ENCODE data around the gene TRAP1.
A peak's percentile ranks its signal among the peaks of the same experiment; 100 is the strongest.

Gene TRAP1

GRCh38 chr16:3646348-3646920 lies 70.9 kb downstream of the TRAP1 start:
- no peak for DNase-seq

- no peak for DNase-seq
Observed at GRCh38 chr16:3645504-3646347, 71.6 kb downstream of the TRAP1 start.

- no peak for DNase-seq
Observed at GRCh38 chr16:3645108-3645503, 72.2 kb downstream of the TRAP1 start.

GRCh38 chr16:3643095-3643730 lies 74.1 kb downstream of the TRAP1 start:
- peak in 1 of 2 donors; percentile 36 for DNase-seq

DNA sequence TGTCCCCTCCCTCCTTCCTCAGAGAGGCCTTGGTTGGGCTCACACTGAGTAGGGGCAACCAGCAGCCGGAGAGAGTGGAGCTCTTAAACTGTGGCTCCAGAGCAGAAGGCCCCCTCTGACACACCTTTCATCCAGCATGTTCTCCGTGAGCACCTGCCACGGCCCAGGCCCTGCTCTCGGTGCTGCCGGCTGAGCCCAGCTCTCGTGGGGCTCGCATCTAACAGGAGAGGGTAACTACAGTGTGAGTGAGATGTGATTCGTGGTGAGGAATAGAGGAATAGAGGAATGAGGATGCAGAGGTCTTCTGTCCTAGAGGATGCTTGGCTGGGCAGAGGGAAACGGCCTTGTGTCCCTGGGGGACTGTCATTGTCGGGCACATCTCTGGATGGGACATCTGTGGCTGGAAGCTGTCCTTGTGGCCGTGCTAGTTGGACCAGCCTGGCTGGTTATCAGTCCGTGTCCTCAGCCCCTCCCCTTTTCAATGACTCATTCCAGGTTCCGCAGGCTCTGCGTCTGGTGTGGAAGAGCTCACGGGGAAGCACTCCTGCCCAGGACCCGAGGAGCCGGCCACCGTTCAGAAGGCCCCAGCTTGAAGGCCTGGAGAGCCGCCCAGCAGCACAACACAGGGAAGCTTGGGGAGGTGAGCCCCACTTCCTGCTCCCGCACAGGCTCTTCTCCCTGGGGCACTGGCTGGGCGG lies 74.8 kb downstream of the TRAP1 start:
- no peak for DNase-seq

GRCh38 chr16:3641801-3642396 lies 75.4 kb downstream of the TRAP1 start:
- DNase-seq, result no peak

DNA sequence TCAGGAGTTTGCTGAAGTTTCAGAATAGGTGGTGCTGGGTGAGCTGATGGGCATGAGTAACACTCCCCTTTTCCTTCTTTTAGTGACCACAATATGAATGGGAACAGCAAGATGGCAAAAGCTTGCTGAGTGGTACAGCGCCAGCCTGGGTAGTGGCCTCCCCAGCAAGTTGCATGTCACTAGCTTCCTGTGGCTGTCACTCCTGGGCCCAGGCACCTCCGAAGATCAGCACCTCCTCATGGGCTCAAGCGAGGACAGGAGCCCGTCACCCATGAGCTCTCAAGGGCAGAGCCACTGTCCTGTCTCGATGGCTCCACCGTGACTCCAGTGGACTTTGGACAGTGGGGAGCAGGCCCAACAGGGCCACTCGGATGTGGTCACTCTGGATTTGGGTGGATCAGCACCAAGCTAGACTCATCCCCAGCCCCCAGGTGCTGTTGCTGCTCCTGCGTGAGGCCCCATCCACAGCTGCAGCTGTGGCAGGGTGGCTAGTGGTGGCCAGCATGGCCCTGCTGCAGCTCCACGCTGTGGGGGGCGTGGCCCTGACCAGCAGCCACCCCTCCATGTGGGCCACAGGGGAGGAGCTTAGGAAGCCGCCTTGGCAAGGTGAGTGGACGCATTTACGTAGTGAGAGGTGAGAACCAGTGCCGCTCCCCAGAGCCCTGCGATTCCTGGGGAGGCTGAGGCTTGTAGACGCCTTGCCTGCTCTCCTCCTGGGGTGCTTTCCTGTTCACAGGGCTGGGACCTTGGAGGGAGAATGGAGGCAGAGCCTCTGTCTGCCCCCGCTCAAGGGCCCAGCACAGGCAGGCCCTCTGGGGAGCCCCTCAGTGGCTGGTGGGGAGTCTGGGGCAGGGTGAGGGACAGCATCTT lies 76.5 kb downstream of the TRAP1 start:
- no peak for DNase-seq

GRCh38 chr16:3640207-3640606 lies 77.1 kb downstream of the TRAP1 start:
- DNase-seq, result no peak

GRCh38 chr16:3638916-3639644 lies 78.2 kb downstream of the TRAP1 start:
- no peak for DNase-seq

GRCh38 chr16:3637371-3637923 lies 79.9 kb downstream of the TRAP1 start:
- DNase-seq, result peak; percentile 55 to 74

DNA sequence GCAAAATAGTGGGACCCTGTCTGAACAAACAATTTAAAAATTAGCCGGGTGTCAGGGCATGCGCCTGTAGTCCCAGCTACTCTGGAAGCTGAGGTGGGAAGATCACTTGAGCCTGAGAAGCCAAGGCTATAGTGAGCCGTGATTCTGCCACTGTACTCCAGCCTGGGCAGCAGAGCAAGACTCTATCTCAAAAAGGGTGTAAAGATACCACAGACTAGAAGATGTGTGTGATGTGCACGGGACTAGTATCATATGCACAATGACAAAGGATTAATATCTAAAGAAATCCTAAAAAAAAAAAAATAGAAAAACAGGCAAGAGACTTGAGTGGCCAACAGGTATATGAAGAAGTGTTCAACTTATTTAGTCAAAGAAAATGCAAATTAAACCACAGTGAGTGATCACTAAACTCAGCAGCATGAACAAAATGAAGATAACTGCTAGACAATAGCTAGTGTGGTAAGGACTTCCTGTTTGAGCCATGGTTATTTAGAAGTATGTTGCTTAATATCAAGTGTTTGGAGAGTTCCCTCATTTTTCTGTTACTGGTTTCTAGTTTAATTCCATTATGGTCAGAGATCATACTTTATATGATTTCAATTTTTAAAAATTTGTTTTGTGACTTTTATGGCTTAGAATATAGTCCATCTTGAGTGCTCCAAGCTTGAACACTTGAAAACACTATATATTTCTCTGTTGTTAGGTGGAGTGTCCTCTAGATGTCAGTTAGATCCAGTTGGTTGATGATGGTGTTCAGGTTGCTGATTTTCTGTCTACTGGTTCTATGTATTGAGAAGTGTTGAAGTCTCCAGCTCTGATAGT lies 91.2 kb downstream of the TRAP1 start:
- DNase-seq, result peak; percentile 39 to 65

- DNase-seq, result no peak
Observed at GRCh38 chr16:3625331-3625730, 92.0 kb downstream of the TRAP1 start.

DNA sequence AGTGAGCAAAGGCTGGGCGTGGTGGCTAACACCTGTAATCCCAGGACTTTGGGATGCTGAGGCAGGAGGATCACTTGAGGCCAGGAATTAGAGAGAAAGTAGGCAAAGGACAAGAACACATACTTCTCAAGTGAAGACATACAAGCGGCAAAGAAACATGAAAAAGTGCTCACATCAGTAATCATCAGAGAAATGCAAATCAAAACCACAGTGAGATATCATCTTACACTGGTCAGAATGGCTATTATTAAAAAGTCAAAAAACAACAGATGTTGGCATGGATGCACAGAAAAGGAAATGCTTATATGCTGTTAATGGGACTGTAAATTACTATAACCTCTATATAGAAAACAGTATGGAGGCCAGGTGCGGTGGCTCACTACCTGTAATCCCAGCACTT lies 93.7 kb downstream of the TRAP1 start:
- no peak for DNase-seq

DNA sequence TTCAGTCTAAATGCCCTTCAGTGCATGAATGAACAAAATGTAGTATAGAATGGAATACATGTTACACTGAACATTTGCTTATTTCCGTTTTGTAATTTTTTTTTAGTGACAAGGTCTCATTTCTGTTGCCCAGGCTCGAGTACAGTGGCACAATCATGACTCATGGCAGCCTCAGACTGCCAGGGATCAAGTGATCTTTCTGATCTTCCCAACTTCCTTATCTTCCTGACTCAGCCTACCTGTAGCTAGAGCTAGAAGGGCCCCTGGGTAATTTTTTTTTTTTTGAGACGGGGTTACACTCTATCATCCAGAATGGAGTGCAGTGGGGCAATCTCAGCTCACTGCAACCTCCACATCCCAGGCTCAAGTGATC lies 98.6 kb downstream of the TRAP1 start:
- DNase-seq, result peak; percentile 71 to 81

DNA sequence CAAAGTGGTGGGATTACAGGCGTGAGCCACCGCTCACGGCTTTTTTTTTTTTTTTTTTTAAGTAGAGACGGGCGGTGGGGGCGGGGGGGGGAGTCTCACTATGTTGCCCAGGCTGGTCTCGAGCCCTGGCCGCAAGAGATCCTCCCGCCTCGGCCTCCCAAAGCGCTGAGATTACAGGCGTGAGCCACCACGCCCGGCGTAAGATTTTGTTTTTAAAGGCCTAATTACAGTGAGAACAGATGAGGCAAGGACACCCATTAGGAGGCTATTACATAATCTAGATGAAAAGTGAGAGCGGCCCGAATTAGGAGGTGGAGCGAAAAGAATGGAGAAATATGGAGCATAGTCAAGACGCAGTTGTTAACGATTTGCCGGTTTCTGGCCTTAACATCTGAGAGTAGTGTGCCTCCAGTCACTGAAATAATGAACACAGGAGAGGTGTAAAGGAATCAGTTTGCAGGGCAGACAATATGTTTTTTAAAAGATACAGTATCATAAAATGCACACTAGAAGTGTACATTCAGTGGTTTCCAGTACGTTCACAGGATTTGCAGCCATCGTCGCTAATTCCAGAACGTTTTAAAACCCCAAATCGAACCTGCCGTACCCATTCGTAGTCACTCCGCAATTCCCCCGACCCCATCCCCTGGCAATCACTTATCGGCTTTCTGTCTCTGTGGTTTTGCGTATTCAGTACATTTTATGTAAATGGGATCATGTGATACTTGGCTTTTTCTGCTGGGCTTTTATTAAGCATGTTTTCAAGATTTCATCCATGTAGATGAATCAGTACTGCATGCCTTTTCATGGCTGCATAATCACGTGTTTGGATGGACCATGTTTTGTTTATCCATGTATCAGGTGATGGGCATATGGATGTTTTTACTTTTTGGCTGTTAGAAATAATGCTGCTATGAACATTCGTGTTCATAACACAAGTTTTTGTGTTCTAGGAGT lies 104.5 kb downstream of the TRAP1 start:
- DNase-seq, result no peak

DNA sequence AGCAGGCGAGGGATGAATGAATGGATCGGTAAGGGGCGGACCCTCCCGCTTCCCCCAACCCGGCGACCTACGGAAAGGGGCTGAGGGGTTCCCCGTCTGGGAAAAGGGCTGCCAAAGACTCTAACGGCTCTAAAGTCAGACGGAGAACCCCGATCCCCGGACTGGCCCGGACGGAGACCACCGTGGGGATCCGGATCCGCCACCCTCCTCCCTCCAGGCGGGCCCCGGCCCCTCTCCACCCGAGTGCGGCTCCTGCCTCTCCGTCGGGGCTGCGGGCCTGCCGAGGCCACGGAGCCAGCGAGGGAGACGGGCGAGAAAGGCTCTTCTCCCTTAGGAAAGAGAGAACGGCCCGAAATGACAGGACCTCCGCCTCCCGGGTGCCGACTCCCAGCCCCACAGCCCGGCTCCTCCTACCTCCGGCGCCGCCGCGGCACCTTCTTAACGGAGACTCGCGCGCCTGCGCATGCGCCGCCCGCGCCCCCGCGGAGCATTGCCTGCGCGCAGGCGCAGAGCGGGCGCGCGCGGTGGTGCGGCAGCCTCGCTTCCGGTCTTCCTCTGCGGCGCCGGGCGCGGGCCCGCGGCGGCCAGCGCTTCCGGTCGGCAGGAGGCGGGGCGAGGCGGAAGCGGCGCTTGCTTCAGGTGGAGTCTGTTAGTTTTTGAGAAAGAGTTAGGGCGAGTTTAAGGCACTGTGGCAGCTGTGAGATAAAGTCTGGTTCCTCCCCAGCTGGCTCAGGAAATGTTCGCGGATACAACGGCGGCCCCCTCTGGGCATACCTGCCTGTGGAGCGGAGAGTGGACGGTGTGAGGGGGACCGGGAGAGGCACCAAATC lies 106.0 kb downstream of the TRAP1 start, which contains the start of gene SLX4:
Gene SLX4, minus strand, starts transcription at position 461 of the 830 bp plus-strand sequence. CDS start 2,642 bp downstream, outside the sequence.
- DNase-seq, result peak; percentile 95 to 98

- DNase-seq, result no peak
Observed at GRCh38 chr16:3610698-3611145, 106.6 kb downstream of the TRAP1 start.
